Pancreas (tissue), 10 donors: ENCODE measurements around the gene ZNF3. TPM values are rescaled to one million over a fixed set of nuclear protein-coding genes. Genes with fewer than 3 reads are reported as not detected.

Experiments used
- ATAC-seq, 4 donors: fragments of 200-7000 bp; cut with Tn5 transposase; one replicate each; pipeline versions ENCODE4 v1.8.0 to v1.9.1; 2020; ENCODE audit warnings: mild to moderate bottlenecking in 4 of 4, moderate library complexity in 4 of 4
- DNase-seq, 6 donors: peaks; one replicate each; pipeline ENCODE4 v3.0.0-alpha.2; 2020
- FAIRE-seq: peaks from 2 replicates; lab custom pipeline; 2012; peaks lifted over from hg19 to GRCh38; lab: Jason Lieb, UNC
- H3K27ac ChIP-seq, 4 donors: fragments of 200-600 bp; sonication (generic); 1 replicate in 3 of 4; 2 replicates in 1 of 4; pipeline versions ENCODE4 v1.5.0 to v1.8.0; 2020
- H3K27me3 ChIP-seq, 4 donors: fragments of 200-600 bp; one replicate each; pipeline ENCODE4 v1.8.0; 2021
- H3K36me3 ChIP-seq, 3 donors: fragments of 200-600 bp; sonication (generic) in 1 of 3; one replicate each; pipeline versions ENCODE4 v1.5.0 to v1.8.0; 2020 to 2021
- H3K4me1 ChIP-seq, 3 donors: fragments of 200-600 bp; one replicate each; pipeline ENCODE4 v1.8.0; 2021
- H3K4me3 ChIP-seq, 4 donors: fragments of 200-600 bp; sonication (generic) in 2 of 4; one replicate each; pipeline versions ENCODE4 v1.5.0 to v1.8.0; 2020 to 2021
- H3K9me3 ChIP-seq, 4 donors: fragments of 200-600 bp; one replicate each; pipeline ENCODE4 v1.8.0; 2021
- CTCF ChIP-seq, 4 donors: fragments of 200-600 bp; sonication (generic) in 3 of 4; IDR thresholded peaks; one replicate each; pipeline versions ENCODE4 v1.5.0 to v1.8.0; 2021; ENCODE audit warnings: antibody characterized with exemption in 4 of 4
- WGBS, 2 donors: extraction: QIAGEN DNeasy Blood & Tissue Kit; methylation state at CpG; one replicate each; pipeline ENCODE4 v1.1.7; 2013; 5-methylcytosine and 5-hydroxymethylcytosine counted together
- intact Hi-C, 3 donors: fragments of 100-400 bp; cut with DNase I; formaldehyde crosslinking; loops; one replicate each; pipeline versions ENCODE4 v1.11.1 to v1.14.2; 2022
- polyA plus RNA-seq, 2 donors: library from polyadenylated mRNA; stranded (reverse); fragments of 200-250 nt; gene quantifications; one replicate each; pipeline ENCODE4 v1.2.3, GENCODE V29; 2013
- total RNA-seq, 6 donors: library from RNA; stranded (reverse); fragmentation: NEBNext Ultra II Directional in 4 of 6; extraction: Animal tissue kit (Norgen Biotek cat#: 25700) in 4 of 6; gene quantifications; one replicate each; pipeline versions ENCODE4 v1.2.1 to v1.2.4, GENCODE V29; 2021 to 2023
- donor health status: healthy with polysubstance abuse.
- donor health status: DM: no; HTN: no; CAD: no; lungs with moderate emphysema.
- donor health status: DM: no; HTN: no; CAD: no.
- donor health status: control.
- donor health status: control.
- donor health status: Bipolar disorder and iron deficiency.
- donor health status: DM: yes; HTN: yes; CAD: no.
- donor health status: DM: no; HTN: no; CAD: no.
- donor health status: DM: no; HTN: no; CAD: no.
- donor health status: DM: yes; HTN: yes; CAD: no.

Gene ZNF3
- total and polyA plus RNA-seq, 8 donors, result 9.6 to 21.2 (median 15.3) TPM

- peaks cover 0 to 11% (median 8%) of the 10 kb centered on the region in 3 donors for H3K4me1 ChIP-seq
- intact Hi-C loops, result no loop called here
- FAIRE-seq (no peak), ATAC-seq (no peak), DNase-seq (no peak)
- no peaks in the 10 kb centered on the region for H3K36me3 ChIP-seq
- no peak overlapping the region for H3K4me3 ChIP-seq
- no peaks in the 10 kb centered on the region for H3K9me3 ChIP-seq
- no peak for TF ChIP-seq CTCF (IDR thresholded peaks at IDR 0.05)
- WGBS, 2 donors, result 95 to 100% methylated on average over 1 of the region's 1 CpG
- no peak overlapping the region for H3K27ac ChIP-seq
- no peaks in the 10 kb centered on the region for H3K27me3 ChIP-seq
Observed at GRCh38 chr7:100122568-100122967, 41.0 kb upstream of the ZNF3 start.

DNA sequence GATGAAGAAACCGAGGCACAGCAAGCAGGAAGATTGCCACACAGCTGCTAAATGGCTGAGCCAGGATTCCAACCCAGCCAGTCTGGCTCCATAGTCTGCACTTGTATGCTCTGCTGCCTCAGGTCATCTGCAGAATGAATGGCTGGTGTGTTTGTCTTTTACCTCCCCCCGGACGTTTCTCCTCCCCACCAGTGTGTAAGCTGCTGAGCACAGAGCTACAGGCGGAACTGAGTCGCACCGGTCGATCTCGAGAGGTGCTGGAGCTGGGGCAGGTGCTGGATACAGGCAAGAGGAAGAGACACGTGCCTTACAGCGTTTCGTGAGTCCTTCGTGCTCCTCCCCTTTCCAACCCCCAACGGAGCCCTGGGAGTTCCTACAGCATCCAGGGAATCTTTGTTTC, 40.5 kb upstream of the ZNF3 start:
- H3K36me3 ChIP-seq, result no peaks in the 10 kb centered on the region
- FAIRE-seq, result no peak
- no peaks in the 10 kb centered on the region for H3K9me3 ChIP-seq
- H3K4me1 ChIP-seq, result peaks cover 0 to 11% (median 8%) of the 10 kb centered on the region in 3 donors
- no peak for DNase-seq
- no peaks in the 10 kb centered on the region for H3K27me3 ChIP-seq
- 54 to 57% methylated on average over 13 of the region's 13 CpGs for WGBS, 2 donors
- no peak overlapping the region for H3K4me3 ChIP-seq
- intact Hi-C loops, result no loop called here
- H3K27ac ChIP-seq, result no peak overlapping the region
- no peak for TF ChIP-seq CTCF (IDR thresholded peaks at IDR 0.05)
- no peak for ATAC-seq

GRCh38 chr7:100120733-100121036, 39.2 kb upstream of the ZNF3 start:
- Histone ChIP-seq H3K27ac (no peak overlapping the region), H3K4me3 (no peak overlapping the region), H3K4me1 (peaks cover 0 to 8% (median 2%) of the 10 kb centered on the region in 3 donors), H3K27me3 (no peaks in the 10 kb centered on the region), H3K9me3 (no peaks in the 10 kb centered on the region), H3K36me3 (no peaks in the 10 kb centered on the region)
- intact Hi-C loops, result no loop called here
- ATAC-seq, result no peak
- 51 to 53% methylated on average over 1 of the region's 1 CpG for WGBS, 2 donors
- FAIRE-seq, result no peak
- no peak for TF ChIP-seq CTCF (IDR thresholded peaks at IDR 0.05)
- DNase-seq, result no peak

- DNase-seq (peak in 2 of 6 donors; percentile 50 to 56), FAIRE-seq (no peak), ATAC-seq (peak; percentile 18 to 57 (median 44))
- no peaks in the 10 kb centered on the region for H3K9me3 ChIP-seq
- no peaks in the 10 kb centered on the region for H3K27me3 ChIP-seq
- H3K27ac ChIP-seq, result peak overlapping the region in 2 of 4 donors; percentile 88 to 93
- peak overlapping the region; percentile 2 to 75 (median 42) for H3K4me3 ChIP-seq
- WGBS, 2 donors, result 38 to 39% methylated on average over 19 of the region's 19 CpGs
- no peaks in the 10 kb centered on the region for H3K36me3 ChIP-seq
- H3K4me1 ChIP-seq, result peaks cover 0 to 6% (median 0%) of the 10 kb centered on the region in 3 donors
- intact Hi-C loops, result no loop called here
- TF ChIP-seq CTCF (IDR thresholded peaks at IDR 0.05), result no peak
Observed at GRCh38 chr7:100119970-100120732, 38.6 kb upstream of the ZNF3 start.
